HG03354 (cell line): Measurements from ENCODE around the gene PPP1R12B.
"Not testable (repeated sequence)": the region's sequence is repeated elsewhere in the genome, so short reads cannot be mapped to it uniquely, and the experiment has no call there.

Experiments used
- ATAC-seq: cut with Tn5 transposase; IDR thresholded peaks from one replicate; pipeline ENCODE4 v1.9.1; 2021; ENCODE audit warnings: mild to moderate bottlenecking; ENCODE audit not compliant: unreplicated experiment, poor library complexity, severe bottlenecking

The PPP1R12B gene

DNA sequence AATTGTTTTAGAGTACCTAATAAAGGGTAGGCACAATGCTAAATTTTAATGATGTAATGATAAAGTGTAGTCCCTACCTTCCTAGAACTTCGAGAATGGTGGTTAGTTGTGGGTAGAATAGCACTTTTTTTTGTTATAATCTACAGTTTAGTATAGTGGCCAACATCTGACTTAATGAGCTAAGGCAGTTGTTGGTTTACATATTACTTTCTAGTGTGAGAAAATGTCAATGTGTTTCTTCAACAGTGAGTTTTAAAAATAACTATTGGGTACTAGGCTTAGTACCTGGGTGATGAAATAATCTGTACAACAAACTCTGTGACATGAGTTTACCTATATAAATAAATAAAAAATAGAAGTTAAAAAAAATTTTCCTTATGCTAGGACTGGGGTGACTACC, 120.6 kb downstream of the PPP1R12B start:
- peak; percentile 60 for ATAC-seq

- no peak for ATAC-seq
Measured at GRCh38 chr1:202471246-202471645, 122.7 kb downstream of the PPP1R12B start.

DNA sequence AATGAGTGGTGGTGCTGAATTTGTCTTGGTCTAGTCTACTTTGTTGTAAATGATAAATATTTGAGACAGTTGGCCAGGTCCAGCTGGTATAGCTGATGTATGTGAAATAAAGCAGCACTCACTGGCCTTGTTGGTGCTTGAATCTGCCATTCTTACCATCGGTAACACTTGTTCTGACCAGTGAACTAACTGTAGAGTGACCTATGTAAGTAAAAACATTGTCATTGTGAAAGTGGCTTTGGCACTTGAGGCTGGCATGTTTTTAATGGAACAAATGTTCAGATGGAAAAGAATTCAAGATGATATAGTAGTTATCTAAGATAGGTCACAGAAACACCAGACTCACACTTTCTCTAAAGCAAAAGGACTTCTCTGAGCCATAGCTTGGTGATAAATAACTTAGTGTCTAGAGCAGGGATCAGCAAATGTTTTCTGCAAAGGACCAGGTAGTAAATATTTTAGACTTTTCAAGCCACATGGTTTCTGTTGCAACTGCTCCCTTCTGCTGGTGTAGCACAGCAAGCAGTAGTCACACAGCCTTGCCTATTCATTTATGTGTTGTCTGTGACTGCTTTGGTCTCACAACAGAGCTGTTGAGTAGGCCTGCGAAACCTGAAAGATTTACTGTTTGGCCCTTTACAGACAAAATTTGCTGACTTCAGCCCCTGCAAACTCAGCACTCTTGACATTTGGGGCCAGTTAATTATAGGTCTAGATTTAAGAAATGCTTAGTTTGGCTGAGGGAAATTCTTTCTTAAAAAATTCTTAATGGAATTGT, 124.0 kb downstream of the PPP1R12B start:
- not testable (repeated sequence) for ATAC-seq

DNA sequence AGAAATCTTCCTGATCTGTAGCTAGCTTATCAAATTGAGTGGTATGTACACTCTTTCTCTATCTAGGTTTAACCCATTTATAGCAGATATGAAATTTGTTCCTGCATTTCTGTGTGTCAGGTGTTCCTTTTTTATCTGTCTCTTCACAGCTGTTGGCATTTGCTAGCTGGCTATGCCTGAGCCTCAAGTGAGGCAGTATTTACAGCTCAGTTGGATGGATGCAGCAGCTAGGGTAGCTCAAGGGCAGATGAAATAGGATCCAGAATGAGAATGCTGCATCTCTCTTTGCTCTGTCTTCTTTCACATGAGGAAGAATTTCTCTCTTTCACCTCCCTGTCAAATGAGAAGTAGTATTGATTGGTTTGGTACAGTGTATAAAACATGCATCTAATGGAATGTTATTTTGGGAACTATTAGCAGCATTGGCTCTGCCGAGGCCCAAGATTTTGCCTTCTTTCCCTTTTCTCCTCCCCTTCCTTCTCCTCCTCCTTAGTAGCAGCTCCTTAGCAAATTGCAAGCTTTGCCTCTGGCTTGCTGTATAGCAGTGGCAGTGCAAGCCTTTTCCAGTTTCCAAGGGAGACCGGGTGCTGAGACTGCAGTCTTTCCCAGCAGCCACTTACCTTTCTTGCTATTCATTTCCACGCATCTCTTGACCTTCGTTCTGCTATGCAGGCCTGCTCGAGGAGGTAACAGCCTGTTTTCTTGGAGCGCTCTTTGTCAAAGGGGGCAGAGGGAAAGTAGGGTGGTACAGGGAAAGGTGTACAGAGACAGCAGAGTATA, 125.0 kb downstream of the PPP1R12B start:
- not testable (repeated sequence) for ATAC-seq

DNA sequence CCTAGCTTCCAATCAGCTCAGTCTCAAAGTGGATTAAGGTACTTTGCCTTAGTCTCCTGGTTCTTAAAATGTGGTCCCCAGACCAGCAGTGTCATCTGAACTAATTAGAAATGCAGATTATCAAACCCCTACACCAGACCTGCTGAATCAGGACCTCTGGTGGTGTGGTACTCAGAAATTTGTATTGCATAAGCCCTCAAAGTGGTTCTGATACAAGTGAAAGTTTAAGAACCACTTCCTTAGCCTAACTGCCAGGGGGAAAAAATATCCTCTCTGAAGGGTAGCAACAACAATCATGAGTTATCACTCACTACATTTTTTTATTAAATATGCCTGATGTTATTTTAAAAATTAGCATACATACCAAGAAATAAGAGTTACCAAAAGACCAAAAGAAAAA, 131.2 kb downstream of the PPP1R12B start:
- ATAC-seq: not testable (repeated sequence)

GRCh38 chr1:202480640-202481039, 132.1 kb downstream of the PPP1R12B start:
- not testable (repeated sequence) for ATAC-seq

GRCh38 chr1:202483362-202483761, 134.9 kb downstream of the PPP1R12B start:
- not testable (repeated sequence) for ATAC-seq

DNA sequence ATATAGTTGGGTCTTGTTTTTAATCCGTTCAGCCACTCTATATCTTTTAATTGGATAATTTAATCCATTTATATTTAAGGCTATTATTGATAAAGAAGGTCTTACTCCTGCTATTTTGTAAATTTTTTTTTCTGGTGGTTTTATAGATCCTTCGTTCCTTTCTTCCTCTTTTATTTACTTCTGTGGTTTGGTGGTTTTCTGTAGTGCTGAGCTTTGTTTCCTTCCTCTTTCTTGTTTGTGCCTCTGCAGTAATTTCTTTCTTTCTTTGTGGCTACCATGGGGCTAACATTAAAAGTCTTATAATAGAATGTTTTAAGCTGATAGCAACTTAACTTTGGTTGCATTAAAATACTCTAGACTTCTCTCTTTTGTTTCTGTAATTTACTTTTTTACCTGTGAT, 135.5 kb downstream of the PPP1R12B start:
- ATAC-seq: not testable (repeated sequence)

- not testable (repeated sequence) for ATAC-seq
Measured at GRCh38 chr1:202484820-202485219, 136.3 kb downstream of the PPP1R12B start.

DNA sequence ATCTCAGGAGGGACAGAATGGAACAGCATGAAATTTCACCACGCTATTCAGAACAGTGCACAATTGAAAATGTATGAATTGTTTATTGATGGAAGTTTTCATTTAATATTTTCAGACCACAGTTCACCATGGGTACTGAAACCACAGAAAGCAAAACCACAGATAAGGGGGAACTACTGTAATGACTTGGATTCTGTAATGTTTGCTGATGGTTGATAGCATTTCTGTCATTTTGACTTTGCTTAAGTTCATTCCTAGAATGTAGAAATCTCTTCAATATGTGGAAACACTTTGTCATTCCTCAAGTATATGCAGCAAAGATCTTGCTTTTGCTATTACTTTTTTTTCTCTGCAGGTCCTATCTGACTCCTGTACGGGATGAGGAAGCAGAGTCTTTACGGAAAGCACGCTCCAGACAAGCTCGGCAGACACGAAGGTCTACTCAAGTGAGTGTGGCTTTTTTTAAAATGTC, 139.7 kb downstream of the PPP1R12B start:
- ATAC-seq: peak; percentile 77

GRCh38 chr1:202489101-202489500, 140.6 kb downstream of the PPP1R12B start:
- ATAC-seq: not testable (repeated sequence)

GRCh38 chr1:202493112-202493511, 144.6 kb downstream of the PPP1R12B start:
- ATAC-seq: not testable (repeated sequence)

- ATAC-seq: no peak
Measured at GRCh38 chr1:202498542-202498941, 150.0 kb downstream of the PPP1R12B start.

GRCh38 chr1:202499997-202500396, 151.5 kb downstream of the PPP1R12B start:
- not testable (repeated sequence) for ATAC-seq

DNA sequence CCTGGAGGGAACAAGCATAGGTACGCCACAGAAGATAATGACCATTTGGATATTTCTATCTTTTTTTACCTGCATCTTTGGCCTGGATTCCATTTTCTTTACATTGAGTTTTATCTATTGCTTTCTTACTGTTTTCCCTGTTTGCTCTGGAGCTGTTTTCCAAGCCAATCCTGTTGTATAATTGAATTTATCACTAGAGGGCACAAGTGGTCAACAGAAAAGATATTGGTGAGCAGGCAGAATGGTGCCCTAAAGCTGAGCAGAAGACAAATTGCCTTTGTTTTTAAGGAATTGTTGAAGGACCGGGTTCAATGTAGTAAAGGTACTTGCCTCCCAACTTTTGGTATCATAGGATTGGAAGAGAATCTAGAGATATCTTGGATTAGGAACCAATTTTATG, 152.8 kb downstream of the PPP1R12B start:
- ATAC-seq: no peak

GRCh38 chr1:202505356-202505755, 156.9 kb downstream of the PPP1R12B start:
- no peak for ATAC-seq

- not testable (repeated sequence) for ATAC-seq
Measured at GRCh38 chr1:202505880-202506575, 157.5 kb downstream of the PPP1R12B start.

DNA sequence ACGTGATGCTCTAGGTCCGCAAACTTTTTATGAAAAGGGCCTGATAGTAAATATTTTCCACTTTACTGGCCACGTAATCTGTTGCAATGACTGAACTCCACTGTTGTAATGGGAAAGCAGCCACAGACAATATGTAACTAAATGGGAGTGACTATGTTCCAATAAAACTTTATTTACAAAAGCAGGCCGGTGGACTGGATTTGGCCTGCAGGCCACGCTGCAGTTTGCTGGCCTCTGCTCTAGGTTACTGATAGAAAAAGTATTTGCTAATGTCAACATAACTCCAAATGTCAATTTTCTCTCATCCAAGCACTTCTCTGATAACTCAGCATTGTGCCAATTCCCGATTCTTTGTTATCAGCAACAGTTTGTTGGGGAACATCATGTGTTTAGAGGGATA, 160.4 kb downstream of the PPP1R12B start:
- ATAC-seq: not testable (repeated sequence)

DNA sequence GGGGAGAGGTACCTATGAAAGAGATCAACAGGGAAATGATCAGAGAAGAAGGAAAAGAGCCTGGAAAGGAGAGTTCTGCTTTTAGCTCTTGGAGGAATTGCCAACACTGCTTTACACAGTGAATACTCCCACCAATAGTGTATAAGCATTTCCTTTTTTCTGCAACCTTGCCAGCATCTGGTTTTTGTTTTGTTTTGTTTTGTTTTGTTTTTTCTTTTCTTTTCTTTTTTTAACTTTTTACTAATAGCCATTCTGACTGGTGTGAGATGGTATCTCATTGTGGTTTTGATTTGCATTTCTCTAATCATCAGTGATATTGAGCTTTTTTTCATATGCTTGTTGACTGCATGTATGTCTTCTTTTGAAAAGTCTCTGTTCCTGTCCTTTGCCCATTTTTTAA, 165.4 kb downstream of the PPP1R12B start:
- peak; percentile 66 for ATAC-seq

GRCh38 chr1:202516434-202516877, 168.0 kb downstream of the PPP1R12B start:
- ATAC-seq: no peak
